GM18951 (cell line): ENCODE results near the gene CBX5.
A peak's percentile ranks its signal among the peaks of the same experiment; 100 is the strongest.

Source experiments
- POLR2A ChIP-seq: IDR thresholded peaks from 4 replicates; pipeline ENCODE4 v1.6.1; 2011; ENCODE audit warnings: mild to moderate bottlenecking; ENCODE audit not compliant: insufficient read length, insufficient read depth; ENCODE audit errors: extremely low read depth
- in situ Hi-C: fragments of 300-500 bp; cut with MboI; formaldehyde crosslinking; loops from one replicate; pipeline ENCODE4 v1.12.0; 2022; ENCODE audit warnings: low sequenced_read_pairs, mixed read lengths, inconsistent platforms; ENCODE audit not compliant: unreplicated experiment

The CBX5 gene

GRCh38 chr12:54216797-54217661 is 62.9 kb downstream of the CBX5 start:
- in situ Hi-C loops, result no loop called here

GRCh38 chr12:54215989-54216796 is 63.7 kb downstream of the CBX5 start:
- in situ Hi-C loops, result no loop called here
- TF ChIP-seq POLR2A, result no peak

More at GRCh38 chr12:54216797-54217661, 62.9 kb downstream of the CBX5 start:
- TF ChIP-seq POLR2A, result peak; percentile 29

- TF ChIP-seq POLR2A, result no peak
- in situ Hi-C loops, result no loop called here
These were observed 65.1 kb downstream of the CBX5 start for GRCh38 chr12:54214553-54215406.

- in situ Hi-C loops, result no loop called here
- no peak for TF ChIP-seq POLR2A
These were observed 66.8 kb downstream of the CBX5 start for GRCh38 chr12:54213079-54213478.

- in situ Hi-C loops, result no loop called here
- no peak for TF ChIP-seq POLR2A
These were observed 68.0 kb downstream of the CBX5 start for GRCh38 chr12:54211920-54212319.

- in situ Hi-C loops, result no loop called here
- no peak for TF ChIP-seq POLR2A
These were observed 69.5 kb downstream of the CBX5 start for GRCh38 chr12:54210400-54210790.

GRCh38 chr12:54208591-54208990 is 71.3 kb downstream of the CBX5 start:
- TF ChIP-seq POLR2A, result no peak
- in situ Hi-C loops, result no loop called here

GRCh38 chr12:54207539-54208294 is 72.2 kb downstream of the CBX5 start:
- TF ChIP-seq POLR2A, result no peak
- in situ Hi-C loops, result no loop called here

GRCh38 chr12:54206791-54207190 is 73.1 kb downstream of the CBX5 start:
- TF ChIP-seq POLR2A, result no peak
- in situ Hi-C loops, result no loop called here

GRCh38 chr12:54204316-54204715 is 75.6 kb downstream of the CBX5 start:
- no peak for TF ChIP-seq POLR2A
- in situ Hi-C loops, result no loop called here

GRCh38 chr12:54201001-54201794 is 78.7 kb downstream of the CBX5 start:
- in situ Hi-C loops, result no loop called here
- no peak for TF ChIP-seq POLR2A

GRCh38 chr12:54200412-54200811 is 79.5 kb downstream of the CBX5 start:
- no peak for TF ChIP-seq POLR2A
- in situ Hi-C loops, result no loop called here

GRCh38 chr12:54199917-54200316 is 80.0 kb downstream of the CBX5 start:
- in situ Hi-C loops, result no loop called here
- TF ChIP-seq POLR2A, result no peak
